MM.1S (cell line): ENCODE results near the gene MACROD2.

Source experiments
- DNase-seq: peaks from one replicate; pipeline ENCODE4 v3.0.0-alpha.2; 2015
- H2AFZ ChIP-seq: fragments of 300-600 bp; sonication (generic); 2 replicates; pipeline ENCODE4 v1.6.0; 2016; ENCODE audit warnings: antibody characterized with exemption, low read length
- H3F3A ChIP-seq: fragments of 300-600 bp; sonication (generic); 2 replicates; pipeline ENCODE4 v1.6.1; 2016; ENCODE audit warnings: mild to moderate bottlenecking, antibody characterized with exemption, low read length, moderate library complexity, mixed read lengths; ENCODE audit not compliant: insufficient read depth
- H3K27ac ChIP-seq: fragments of 300-600 bp; sonication (generic); 2 replicates; pipeline ENCODE4 v1.5.1; 2016; ENCODE audit warnings: mild to moderate bottlenecking, low read length
- H3K27me3 ChIP-seq: fragments of 300-600 bp; sonication (generic); replicated peaks from 2 replicates; pipeline ENCODE4 v1.6.0; 2016; ENCODE audit warnings: low read length; ENCODE audit not compliant: insufficient read depth
- H3K36me3 ChIP-seq: fragments of 300-600 bp; sonication (generic); replicated peaks from 2 replicates; pipeline ENCODE4 v1.6.1; 2016; ENCODE audit warnings: mild to moderate bottlenecking, low read length, mixed read lengths; ENCODE audit not compliant: insufficient read depth
- H3K4me1 ChIP-seq: fragments of 300-600 bp; sonication (generic); 2 replicates; pipeline ENCODE4 v1.6.1; 2016; ENCODE audit warnings: low read length, mixed read lengths
- H3K4me2 ChIP-seq: fragments of 300-600 bp; sonication (generic); 2 replicates; pipeline ENCODE4 v1.6.0; 2016; ENCODE audit warnings: low read depth, low read length
- H3K4me3 ChIP-seq: fragments of 300-600 bp; sonication (generic); 2 replicates; pipeline ENCODE4 v1.5.1; 2016; ENCODE audit warnings: low read length, mixed read lengths
- H3K79me2 ChIP-seq: fragments of 300-600 bp; sonication (generic); 2 replicates; pipeline ENCODE4 v1.6.1; 2016; ENCODE audit warnings: mixed run types, low read length, mixed read lengths
- H3K9ac ChIP-seq: fragments of 300-600 bp; sonication (generic); 2 replicates; pipeline ENCODE4 v1.6.1; 2016; ENCODE audit warnings: low read length, mixed read lengths
- H3K9me2 ChIP-seq: fragments of 300-600 bp; sonication (generic); replicated peaks from 2 replicates; pipeline ENCODE4 v1.6.1; 2016; ENCODE audit warnings: mild to moderate bottlenecking, low read length, mixed read lengths; ENCODE audit not compliant: insufficient read depth
- H3K9me3 ChIP-seq: fragments of 300-600 bp; sonication (generic); replicated peaks from 2 replicates; pipeline ENCODE4 v1.6.1; 2016; ENCODE audit warnings: mild to moderate bottlenecking, low read length, mixed read lengths; ENCODE audit not compliant: insufficient read depth
- H4K20me1 ChIP-seq: fragments of 300-600 bp; sonication (generic); 2 replicates; pipeline ENCODE4 v1.6.1; 2016; ENCODE audit warnings: mild to moderate bottlenecking, low read length, moderate library complexity, mixed read lengths; ENCODE audit not compliant: insufficient read depth
- CTCF ChIP-seq: fragments of 300-600 bp; sonication (generic); IDR thresholded peaks from 2 replicates; pipeline ENCODE4 v1.5.1; 2016; ENCODE audit warnings: antibody characterized with exemption, low read length, mixed read lengths
- EZH2 ChIP-seq: fragments of 300-600 bp; sonication (generic); optimal IDR thresholded peaks from 2 replicates; pipeline ENCODE3; 2017; ENCODE audit warnings: low read depth, mild to moderate bottlenecking, antibody characterized with exemption, low read length, mixed read lengths
- EZH2phosphoT487 ChIP-seq: fragments of 300-600 bp; sonication (generic); IDR thresholded peaks from 2 replicates; pipeline ENCODE4 v1.6.1; 2018; ENCODE audit warnings: antibody characterized with exemption, low read length

Gene MACROD2

GRCh38 chr20:14431568-14431967, 436.3 kb downstream of the MACROD2 start:
- DNase-seq: no peak
- Histone ChIP-seq H3K36me3 (no peaks in the 10 kb centered on the region), H2AFZ (no peak overlapping the region), H3K27me3 (no peaks in the 10 kb centered on the region), H3F3A (no peaks in the 10 kb centered on the region), H3K9me2 (no peaks in the 10 kb centered on the region), H3K4me3 (no peak overlapping the region), H3K9me3 (no peaks in the 10 kb centered on the region), H3K4me1 (no peaks in the 10 kb centered on the region), H3K4me2 (no peak overlapping the region), H3K9ac (no peak overlapping the region), H4K20me1 (no peaks in the 10 kb centered on the region), H3K27ac (no peak overlapping the region), H3K79me2 (no peaks in the 10 kb centered on the region)
- TF ChIP-seq CTCF (no peak), EZH2 (no peak), EZH2phosphoT487 (no peak)

- no peaks in the 10 kb centered on the region for H3K9me2 ChIP-seq
- no peaks in the 10 kb centered on the region for H3K9me3 ChIP-seq
- TF ChIP-seq EZH2 (no peak), EZH2phosphoT487 (no peak), CTCF (no peak)
- no peak overlapping the region for H3K4me3 ChIP-seq
- H3K9ac ChIP-seq: no peak overlapping the region
- H3K27me3 ChIP-seq: no peaks in the 10 kb centered on the region
- H2AFZ ChIP-seq: no peak overlapping the region
- no peaks in the 10 kb centered on the region for H3K79me2 ChIP-seq
- no peaks in the 10 kb centered on the region for H3K36me3 ChIP-seq
- no peaks in the 10 kb centered on the region for H4K20me1 ChIP-seq
- no peak overlapping the region for H3K27ac ChIP-seq
- H3K4me1 ChIP-seq: no peaks in the 10 kb centered on the region
- no peak for DNase-seq
- no peaks in the 10 kb centered on the region for H3F3A ChIP-seq
- no peak overlapping the region for H3K4me2 ChIP-seq
Observed at GRCh38 chr20:14432085-14432484, 436.8 kb downstream of the MACROD2 start.

- no peaks in the 10 kb centered on the region for H3K9me2 ChIP-seq
- no peak overlapping the region for H3K4me2 ChIP-seq
- no peaks in the 10 kb centered on the region for H3K36me3 ChIP-seq
- no peaks in the 10 kb centered on the region for H3K27me3 ChIP-seq
- no peak for TF ChIP-seq EZH2
- no peak for TF ChIP-seq EZH2phosphoT487
- no peak for TF ChIP-seq CTCF
- H4K20me1 ChIP-seq: no peaks in the 10 kb centered on the region
- no peaks in the 10 kb centered on the region for H3F3A ChIP-seq
- H3K9ac ChIP-seq: no peak overlapping the region
- H3K9me3 ChIP-seq: no peaks in the 10 kb centered on the region
- H3K4me3 ChIP-seq: no peak overlapping the region
- DNase-seq: no peak
- H3K27ac ChIP-seq: no peak overlapping the region
- H3K4me1 ChIP-seq: no peaks in the 10 kb centered on the region
- no peaks in the 10 kb centered on the region for H3K79me2 ChIP-seq
- H2AFZ ChIP-seq: no peak overlapping the region
Observed at GRCh38 chr20:14432597-14432996, 437.3 kb downstream of the MACROD2 start.
